HG03354 (cell line): Measurements from ENCODE around the gene KIF17.
A peak's percentile ranks its signal among the peaks of the same experiment; 100 is the strongest.

Experiments used
- ATAC-seq: cut with Tn5 transposase; IDR thresholded peaks from one replicate; pipeline ENCODE4 v1.9.1; 2021; ENCODE audit warnings: mild to moderate bottlenecking; ENCODE audit not compliant: unreplicated experiment, poor library complexity, severe bottlenecking

Gene KIF17

DNA sequence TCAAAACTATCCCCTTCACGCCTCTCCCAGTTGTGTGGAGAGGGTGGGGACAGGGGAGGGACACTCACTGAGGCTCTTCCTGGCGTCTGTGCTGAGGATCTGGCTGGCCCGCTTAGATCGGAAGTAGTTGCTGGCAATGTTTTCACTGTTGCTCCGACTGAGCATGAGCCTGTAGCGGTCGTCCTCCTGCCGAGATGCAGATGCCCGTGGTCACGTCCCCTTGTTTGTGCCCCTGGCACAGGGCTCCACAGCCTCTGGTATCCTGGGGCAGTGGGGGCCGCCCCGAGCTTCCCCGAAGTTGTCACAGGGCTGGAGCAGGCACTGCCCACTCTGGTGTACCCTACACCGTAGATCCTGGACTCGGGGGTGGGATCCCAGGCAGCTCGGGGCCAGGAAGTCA is 51.7 kb downstream of the KIF17 start:
- ATAC-seq = no peak

DNA sequence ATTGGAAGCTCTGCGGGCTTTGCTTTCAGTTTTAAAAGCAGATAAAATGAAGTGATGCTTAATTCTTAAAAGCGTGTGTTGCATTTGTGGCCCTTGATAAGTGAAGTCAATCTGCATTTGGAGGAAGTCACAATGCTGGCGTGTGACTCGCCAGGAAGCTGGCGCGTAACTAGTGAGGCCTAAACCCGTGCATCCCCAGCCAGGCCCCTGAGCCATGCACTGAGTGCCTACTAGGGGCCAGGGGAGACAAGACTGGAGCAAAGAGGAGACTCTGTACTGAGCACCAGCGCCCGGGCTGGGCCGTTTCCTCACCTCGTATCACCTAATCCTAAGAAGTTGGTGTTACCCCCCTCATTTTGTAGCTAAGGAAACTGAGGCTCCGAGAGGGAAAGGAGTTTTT is 52.1 kb downstream of the KIF17 start:
- ATAC-seq = no peak

DNA sequence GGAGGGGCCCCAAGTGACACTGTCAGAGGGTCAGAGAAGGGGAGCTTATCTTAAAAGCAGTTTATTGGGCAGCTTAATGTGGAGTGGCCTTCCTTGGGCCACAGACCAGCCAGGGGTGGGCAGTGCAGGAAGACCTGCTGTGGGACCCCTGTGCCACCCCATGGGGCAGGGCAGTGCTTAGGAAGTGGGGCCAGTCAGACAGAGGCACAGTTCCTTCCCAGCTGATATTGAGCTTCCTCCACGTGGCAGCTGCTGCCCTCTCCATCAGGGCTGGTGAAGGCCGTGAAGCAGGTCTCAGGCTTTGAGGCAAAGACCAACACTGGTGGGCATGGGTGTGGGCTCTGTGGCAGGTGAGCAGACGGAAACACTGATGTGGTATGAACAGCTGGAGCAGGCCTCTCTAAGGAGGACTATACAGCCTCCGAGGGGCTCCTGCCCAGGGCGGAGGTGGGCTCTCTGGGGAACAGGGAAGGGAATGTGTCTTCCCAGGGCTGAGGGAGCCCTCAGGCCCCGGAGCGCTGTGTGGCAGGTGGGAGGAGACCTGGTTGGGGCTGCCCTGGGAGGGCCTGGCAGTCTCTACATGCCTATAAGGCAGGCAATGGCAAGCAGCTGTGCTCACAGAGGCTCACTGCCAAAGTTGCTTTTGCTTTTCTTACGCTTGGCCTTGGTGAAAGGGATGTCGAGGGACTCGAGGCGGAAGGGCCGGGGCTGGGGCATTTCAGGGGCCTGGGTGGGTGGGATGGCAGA is 53.7 kb downstream of the KIF17 start:
- no peak for ATAC-seq

DNA sequence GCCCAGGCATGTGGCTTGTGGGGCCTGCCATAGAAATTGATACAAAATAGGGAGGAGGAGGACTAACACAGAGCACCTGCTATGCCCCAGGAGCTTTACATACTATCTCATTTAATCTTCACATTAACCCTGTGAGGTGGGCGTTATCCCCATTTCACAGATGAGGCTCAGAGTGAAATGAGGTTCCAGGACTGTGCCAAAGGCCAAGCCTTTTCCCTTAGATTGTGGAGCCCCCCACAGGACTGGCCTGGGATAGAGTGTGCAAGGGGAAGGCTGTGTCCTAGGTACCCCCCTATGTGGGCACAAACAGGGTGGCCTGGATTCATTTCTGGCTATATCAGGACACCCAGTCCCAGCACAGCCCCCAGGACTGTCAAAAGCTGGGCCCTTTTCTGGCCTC is 54.4 kb downstream of the KIF17 start:
- ATAC-seq = no peak

DNA sequence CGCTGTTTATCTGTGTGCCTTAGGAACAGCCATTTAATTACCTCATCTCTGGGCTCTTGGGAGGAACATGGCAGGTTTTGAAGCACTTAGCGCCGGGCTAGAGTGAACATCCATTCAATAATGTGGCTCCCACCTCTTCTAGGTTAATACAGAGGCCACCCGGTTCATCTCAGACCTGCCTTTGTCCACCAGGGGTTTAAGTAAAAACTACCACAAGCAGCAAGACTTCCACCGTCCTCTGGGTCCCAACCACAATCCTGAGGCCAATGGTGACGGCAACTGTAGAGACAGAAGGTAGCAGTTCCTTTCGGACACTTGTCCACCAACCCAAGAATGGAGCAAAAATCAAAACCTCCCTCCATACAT is 55.7 kb downstream of the KIF17 start:
- no peak for ATAC-seq

DNA sequence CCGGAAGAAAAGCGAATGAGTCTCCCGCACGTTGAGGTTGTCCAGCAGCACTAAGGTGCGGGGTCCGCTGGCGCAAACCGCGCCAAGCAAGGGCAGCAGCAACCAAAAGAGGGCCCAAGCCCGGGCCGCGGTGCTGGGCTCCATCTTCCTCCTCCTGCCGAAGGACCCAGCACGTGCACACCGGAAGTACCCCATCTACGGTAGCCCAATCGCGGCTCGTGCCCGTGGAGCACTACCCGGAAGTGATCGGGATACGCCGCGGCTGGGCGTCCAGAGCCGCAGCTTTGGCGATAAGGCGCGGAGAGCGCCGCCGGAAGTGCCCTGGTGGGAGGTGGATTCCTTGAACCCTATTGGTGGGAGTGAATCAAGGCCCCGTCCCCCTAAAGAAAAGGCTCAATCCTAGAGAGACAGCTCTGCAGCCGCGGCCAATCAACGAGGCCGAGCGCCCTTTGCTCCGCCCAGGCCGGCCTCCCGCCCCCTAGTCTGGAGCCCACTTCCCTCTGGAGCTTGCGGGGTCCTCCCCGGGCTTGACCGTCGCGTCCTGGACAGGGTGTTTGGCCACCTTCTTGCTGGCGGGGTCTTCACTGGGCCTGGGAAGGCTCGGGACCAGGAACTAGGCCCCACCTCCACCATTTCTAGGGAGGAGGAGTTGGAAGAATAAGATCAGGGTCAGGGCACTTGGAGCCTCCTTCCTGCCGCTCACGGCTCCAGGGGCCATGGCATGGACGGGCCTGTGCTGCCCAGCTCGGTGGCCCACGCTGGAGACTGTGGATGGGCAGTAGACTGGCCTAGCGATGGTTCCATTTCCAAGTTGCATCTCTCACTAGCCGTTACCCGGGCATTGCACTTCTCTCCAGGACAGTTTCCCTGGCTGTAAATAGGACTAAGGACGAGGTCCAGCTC is 56.3 kb downstream of the KIF17 start, which contains the start of gene DDOST:
DDOST (minus strand) TSS at position 163 of the 903 bp plus-strand sequence; CDS start at position 144, 19 bp downstream.
- peak; percentile 97 for ATAC-seq

DNA sequence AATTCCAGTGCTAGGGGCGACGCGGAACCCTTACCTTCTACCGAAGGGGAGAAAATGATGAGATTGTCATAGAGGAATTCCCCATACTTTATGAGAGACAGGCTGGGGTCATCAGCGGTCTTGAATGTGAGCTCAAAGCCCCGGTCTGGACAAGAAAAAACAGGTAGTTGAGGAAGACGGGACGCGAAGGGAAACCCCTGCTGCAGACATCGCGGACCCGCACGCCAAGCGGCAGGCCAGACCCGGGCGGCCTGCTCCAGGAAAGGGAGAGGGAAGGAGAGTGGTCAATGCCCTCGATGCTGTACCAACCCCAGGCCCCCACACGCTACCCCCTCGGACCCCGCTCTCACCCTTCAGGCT is 57.0 kb downstream of the KIF17 start:
- no peak for ATAC-seq

DNA sequence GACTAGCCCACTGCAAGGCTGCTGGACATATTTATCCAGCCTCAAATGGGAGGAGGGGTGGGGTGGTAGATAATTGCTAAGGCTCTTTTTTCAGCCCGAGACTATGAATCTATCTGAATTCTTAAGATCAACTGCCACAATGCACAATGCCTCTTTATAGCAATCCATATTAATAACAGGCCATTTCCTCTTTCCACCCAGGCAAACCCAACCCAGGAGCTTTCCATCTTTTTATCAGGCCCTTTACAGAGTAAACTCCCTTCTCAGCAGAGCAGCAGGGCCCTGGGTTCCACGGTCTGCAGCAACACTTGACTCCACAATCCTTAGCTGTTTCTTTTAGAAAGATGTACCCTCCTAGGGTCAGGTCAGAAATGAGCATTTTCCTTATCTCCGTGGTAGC is 57.4 kb downstream of the KIF17 start:
- no peak for ATAC-seq

DNA sequence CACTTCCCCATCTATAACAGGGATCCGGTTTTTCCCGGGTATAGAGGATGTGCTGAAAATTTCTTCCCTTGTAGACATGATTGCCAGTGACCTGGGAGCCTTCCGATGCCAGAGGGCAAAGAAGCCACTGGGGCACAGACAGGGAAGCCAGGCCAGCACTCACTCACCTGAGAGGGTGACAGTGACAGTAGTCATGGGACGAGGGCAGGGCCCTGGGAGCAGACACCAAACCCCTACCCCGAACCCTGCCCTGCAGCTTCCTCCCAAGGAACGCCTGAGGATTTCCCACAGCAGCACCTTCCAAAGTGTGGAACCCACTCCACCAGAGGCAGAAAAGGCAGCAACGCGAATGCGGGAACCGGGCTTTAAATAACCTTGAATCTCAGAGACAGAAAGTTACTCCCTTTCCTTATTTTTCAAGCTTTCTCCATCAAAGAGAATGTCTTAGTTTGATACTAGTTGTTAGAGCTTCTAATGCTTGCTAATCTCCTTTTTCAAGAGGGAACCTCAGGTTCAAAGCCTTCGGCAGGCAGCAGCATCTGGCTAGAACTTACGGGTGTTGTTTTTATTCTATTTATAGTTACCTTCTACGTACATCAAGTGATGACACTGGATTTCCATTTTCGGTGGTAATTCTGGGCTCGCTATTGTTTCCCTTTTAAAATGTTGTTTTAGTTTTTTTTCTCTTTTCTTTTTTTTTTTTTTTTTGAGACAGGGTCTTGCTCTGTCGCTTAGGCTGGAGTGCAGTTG is 59.5 kb downstream of the KIF17 start:
- no peak for ATAC-seq

DNA sequence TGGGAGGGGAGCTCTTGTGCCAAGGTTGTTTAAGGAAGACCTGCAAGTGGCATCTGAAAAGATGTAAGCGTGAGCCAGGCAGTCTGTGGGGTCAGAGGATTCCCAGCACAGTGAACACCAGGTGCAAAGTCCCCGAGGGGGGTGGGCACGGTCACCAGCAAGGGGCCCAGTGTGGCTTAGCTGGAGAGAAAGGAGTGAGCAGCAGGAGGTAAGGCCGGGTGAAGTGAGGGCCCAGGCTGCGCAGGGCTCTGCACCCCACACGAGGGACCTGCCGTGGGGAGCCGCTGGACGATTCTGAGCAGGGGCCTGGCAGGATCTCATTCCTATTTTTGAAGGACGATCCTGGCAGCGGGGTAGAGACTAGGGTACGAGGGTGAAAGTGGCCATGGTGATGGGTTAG is 60.8 kb downstream of the KIF17 start:
- ATAC-seq = no peak

DNA sequence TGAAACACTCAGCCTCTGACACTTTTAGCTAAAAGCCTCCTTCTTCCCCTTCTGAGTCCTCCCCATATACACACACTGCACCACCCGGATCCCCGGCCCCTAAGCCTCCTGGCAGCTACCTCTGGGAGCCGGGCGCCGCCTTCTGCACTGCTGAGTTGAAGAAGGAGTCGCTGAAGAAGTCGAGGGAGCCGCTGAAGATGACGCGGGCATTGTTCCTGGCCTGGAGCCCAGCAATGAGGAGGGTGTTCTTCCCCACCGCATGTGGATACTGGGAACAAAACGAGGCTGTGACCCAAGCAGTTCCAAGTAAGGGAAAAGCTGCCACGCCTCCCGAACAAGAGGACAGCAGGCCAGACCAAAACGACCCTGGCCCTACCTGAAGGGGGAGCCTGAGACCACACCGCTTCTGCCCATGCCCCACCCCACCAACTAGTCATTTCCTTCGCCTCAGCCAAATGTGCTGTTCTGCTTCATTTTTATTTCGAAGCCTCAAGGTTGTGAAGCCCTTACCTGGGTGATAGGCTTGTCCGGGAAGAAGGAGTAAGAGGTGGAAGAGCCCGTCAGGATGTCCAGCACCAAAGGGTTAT is 63.6 kb downstream of the KIF17 start:
- ATAC-seq = no peak

DNA sequence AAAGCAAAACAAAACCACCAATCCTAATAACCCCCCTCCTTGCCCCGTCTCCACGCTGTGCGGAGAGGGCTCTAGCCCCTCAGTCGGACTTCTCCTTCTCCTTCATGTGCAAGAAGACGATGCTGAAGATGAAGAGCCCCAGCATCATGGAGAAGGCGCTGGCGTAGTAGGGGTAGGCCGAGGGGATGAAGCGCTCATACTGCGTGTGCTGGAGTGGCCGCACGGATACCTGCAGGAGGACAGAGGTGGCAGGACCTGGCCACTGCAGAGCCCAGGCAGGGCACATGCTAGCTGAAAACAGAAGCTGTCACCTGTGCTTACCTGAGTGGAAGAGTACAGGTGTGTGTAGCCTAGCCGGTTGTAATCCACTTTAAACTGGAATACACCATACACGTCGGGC is 65.5 kb downstream of the KIF17 start:
- ATAC-seq = no peak

DNA sequence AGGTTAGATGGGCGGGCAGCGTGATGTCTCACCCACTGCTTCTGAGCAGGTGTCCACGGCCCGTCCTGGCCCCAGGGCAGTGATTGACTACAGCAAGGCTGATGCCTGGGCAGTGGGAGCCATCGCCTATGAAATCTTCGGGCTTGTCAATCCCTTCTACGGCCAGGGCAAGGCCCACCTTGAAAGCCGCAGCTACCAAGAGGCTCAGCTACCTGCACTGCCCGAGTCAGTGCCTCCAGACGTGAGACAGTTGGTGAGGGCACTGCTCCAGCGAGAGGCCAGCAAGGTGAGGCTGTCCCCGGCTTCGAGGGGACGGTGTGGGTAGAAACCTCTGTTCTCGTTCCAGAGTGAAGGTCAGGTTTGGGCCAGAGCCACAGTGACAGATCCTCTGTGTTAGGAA is 68.9 kb downstream of the KIF17 start:
- ATAC-seq = no peak

DNA sequence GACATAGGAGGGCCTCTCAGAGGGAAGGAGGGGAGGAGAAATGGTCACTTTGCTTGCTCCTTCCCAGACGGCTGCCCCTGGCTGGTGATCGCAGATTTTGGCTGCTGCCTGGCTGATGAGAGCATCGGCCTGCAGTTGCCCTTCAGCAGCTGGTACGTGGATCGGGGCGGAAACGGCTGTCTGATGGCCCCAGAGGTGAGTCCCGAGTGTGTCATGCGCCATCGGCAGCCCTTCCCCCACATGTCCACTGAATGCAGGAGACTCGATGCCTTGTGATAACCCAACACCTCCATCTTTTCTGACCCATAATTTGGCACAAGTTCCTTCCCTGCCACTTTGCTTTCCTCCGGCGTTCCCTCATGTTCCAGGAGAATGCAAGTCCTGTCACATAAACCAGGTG is 69.4 kb downstream of the KIF17 start:
- no peak for ATAC-seq

DNA sequence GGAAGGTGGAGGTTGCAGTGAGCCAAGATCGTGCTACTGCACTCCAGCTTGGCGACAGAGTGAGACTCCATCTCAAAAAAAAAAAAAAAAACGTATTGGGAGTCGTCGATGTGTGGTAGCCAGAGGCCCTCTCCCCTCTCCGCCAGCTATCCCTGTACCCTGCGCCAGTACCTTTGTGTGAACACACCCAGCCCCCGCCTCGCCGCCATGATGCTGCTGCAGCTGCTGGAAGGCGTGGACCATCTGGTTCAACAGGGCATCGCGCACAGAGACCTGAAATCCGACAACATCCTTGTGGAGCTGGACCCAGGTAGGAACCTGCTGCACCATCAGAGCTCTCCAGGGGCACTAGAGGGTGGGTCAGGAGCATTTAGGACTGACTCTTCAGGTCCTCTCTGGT is 72.4 kb downstream of the KIF17 start:
- no peak for ATAC-seq

DNA sequence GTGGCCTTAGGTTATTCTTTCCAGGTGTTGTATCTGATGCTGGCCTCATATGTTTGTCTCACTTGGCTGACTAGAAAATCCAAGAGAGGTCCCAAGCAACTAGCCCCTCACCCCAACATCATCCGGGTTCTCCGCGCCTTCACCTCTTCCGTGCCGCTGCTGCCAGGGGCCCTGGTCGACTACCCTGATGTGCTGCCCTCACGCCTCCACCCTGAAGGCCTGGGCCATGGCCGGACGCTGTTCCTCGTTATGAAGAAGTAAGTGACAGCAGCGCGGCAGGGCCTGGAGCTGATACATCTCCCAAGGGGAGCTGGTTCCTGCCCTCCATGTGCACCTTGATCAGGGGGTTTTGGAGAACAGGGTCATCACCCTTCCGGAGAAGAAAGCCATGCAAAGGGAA is 73.4 kb downstream of the KIF17 start:
- ATAC-seq = no peak

DNA sequence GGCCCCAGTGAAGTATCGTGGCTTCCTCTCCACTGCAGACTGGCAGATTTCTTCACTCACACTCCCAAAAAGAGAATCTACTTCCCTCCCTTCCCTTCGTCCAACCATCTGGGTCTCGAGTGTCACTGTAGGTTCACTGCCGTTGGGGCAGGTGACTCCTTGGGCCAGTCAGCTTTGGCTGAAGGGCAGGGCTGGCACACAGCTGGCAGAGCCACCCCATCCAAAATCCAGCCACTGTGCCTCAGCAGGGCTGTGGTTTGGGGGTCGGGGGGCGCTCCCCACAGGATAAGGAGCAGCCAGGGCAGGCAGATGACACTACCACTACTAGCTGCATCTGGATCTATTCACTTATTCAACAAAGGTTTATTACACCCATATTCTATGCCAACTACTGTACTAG is 74.7 kb downstream of the KIF17 start:
- ATAC-seq = no peak

DNA sequence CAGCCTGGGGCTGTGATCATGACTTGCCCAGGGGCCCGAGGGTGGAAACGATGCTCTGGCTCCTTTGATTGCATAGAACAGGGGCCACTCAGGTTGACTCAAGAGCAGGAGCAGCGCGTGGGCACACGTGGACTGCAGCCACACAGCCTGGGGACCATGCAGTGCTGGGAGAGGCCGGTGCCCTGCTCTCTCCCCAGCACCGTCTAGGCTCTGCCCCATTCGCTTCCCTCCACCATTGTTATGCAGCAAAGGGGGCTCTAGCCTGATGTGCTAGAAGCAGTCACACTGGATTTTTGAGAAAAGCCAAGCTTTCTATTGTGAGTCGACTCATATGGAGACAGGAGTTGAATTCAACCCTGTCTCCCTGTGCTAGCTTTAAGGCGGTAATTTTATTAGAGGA is 75.8 kb downstream of the KIF17 start:
- ATAC-seq = no peak

DNA sequence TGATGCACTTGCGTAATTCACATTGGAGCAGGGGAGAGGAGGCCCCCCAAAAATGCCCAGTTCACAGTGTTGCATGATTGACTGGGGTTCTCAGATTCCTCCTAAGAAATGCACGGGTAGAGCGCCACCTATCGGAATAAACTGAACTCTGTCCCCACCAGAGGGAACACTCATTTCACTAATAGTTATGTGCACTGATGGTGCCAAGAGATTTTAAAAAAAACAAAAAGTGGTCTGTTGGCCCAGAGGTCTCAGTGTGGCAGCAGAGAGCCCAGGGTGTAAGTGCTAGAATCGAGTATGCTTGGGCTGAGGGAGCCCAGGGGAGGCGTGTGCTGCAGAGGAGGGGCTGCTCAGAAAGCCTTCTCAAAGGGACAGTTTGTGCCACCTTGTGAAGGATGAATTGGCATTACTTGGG is 77.6 kb downstream of the KIF17 start:
- ATAC-seq = no peak

DNA sequence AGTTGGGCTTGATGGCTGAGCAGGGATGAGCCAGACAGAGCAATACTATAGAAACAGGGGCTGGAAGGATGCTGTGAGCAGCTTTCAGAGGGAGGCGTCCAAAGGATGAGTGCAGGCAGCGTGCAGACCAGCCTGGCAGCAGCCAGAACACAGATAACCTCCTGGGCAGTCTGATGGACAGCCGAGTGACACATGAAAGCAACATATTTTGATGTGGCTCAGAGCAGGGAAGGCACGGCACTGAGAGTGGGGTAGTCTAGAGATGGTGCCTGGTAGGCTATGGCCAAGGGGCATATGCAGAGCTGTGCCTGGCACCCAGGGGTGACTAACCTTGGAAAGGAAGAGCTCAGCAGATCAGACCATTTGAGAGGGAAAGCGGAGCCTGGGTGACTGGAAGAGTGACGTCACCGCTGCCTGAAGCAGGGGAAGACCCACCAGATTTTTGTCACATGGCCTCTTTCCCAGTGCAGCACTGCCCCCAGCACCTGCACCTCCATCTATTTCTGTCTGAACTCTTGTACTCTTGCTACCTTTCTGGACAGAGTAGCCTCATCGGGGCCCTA is 80.9 kb downstream of the KIF17 start:
- ATAC-seq = no peak
